Astrocyte (in vitro differentiated cells and primary cell): ENCODE data around the gene CHCHD5. TPM values are rescaled to one million over a fixed set of nuclear protein-coding genes. Genes with fewer than 3 reads are reported as not detected.
A peak's percentile ranks its signal among the peaks of the same experiment; 100 is the strongest.

Experiments
- DNase-seq: peaks from one replicate; pipeline ENCODE4 v3.0.0-alpha.2; 2010; ENCODE audit warnings: low read depth
- FAIRE-seq: peaks from 2 replicates; lab custom pipeline; 2011; peaks lifted over from hg19 to GRCh38; lab: Jason Lieb, UNC
- H2AFZ ChIP-seq: 2 replicates; pipeline ENCODE4 v1.6.0; 2012; ENCODE audit warnings: low read depth, low read length, inconsistent platforms
- H3K27ac ChIP-seq: 2 replicates; pipeline ENCODE4 v1.5.1; 2011; ENCODE audit warnings: low read depth, low read length, inconsistent platforms
- H3K27me3 ChIP-seq: 2 replicates; pipeline ENCODE4 v1.6.0; 2011; ENCODE audit warnings: low read length, inconsistent platforms; ENCODE audit not compliant: insufficient read depth
- H3K36me3 ChIP-seq: 2 replicates; pipeline ENCODE4 v1.5.1; 2011; ENCODE audit warnings: low read length, inconsistent platforms; ENCODE audit not compliant: insufficient read depth
- H3K4me1 ChIP-seq: 2 replicates; pipeline ENCODE4 v1.5.1; 2011; ENCODE audit warnings: low read length, inconsistent platforms; ENCODE audit not compliant: insufficient read depth
- H3K4me2 ChIP-seq: 2 replicates; pipeline ENCODE4 v1.6.0; 2012; ENCODE audit warnings: low read length, inconsistent platforms
- H3K4me3 ChIP-seq: 2 replicates; pipeline ENCODE4 v1.5.1; 2011; ENCODE audit warnings: low read depth, mild to moderate bottlenecking, low read length, inconsistent platforms; ENCODE audit not compliant: insufficient read depth
- H3K79me2 ChIP-seq: 2 replicates; pipeline ENCODE4 v1.6.0; 2012; ENCODE audit warnings: mild to moderate bottlenecking, low read length, inconsistent platforms; ENCODE audit not compliant: insufficient read depth
- H3K9ac ChIP-seq: 2 replicates; pipeline ENCODE4 v1.6.0; 2012; ENCODE audit warnings: mild to moderate bottlenecking, low read length, inconsistent platforms
- H3K9me3 ChIP-seq: 2 replicates; pipeline ENCODE4 v1.5.1; 2012; ENCODE audit warnings: low read depth, mild to moderate bottlenecking, low read length, inconsistent platforms; ENCODE audit not compliant: insufficient read depth
- H4K20me1 ChIP-seq: 2 replicates; pipeline ENCODE4 v1.6.0; 2012; ENCODE audit warnings: low read length, inconsistent platforms; ENCODE audit not compliant: insufficient read depth
- H3K27ac Mint-ChIP-seq: one replicate; pipeline ENCODE4 v1.8.0; 2021; ENCODE audit warnings: mild to moderate bottlenecking, mixed read lengths; ENCODE audit not compliant: unreplicated experiment
- H3K27me3 Mint-ChIP-seq: one replicate; pipeline ENCODE4 v1.8.0; 2021; ENCODE audit warnings: low read depth, mixed read lengths; ENCODE audit not compliant: unreplicated experiment
- H3K36me3 Mint-ChIP-seq: one replicate; pipeline ENCODE4 v1.8.0; 2021; ENCODE audit warnings: low read depth, mixed read lengths; ENCODE audit not compliant: unreplicated experiment
- H3K4me1 Mint-ChIP-seq: one replicate; pipeline ENCODE4 v1.8.0; 2021; ENCODE audit warnings: low read depth, mixed read lengths; ENCODE audit not compliant: unreplicated experiment
- H3K4me3 Mint-ChIP-seq: one replicate; pipeline ENCODE4 v1.8.0; 2021; ENCODE audit warnings: mild to moderate bottlenecking, moderate library complexity, mixed read lengths; ENCODE audit not compliant: unreplicated experiment
- H3K9me3 Mint-ChIP-seq: one replicate; pipeline ENCODE4 v1.8.0; 2021; ENCODE audit warnings: mild to moderate bottlenecking, mixed read lengths; ENCODE audit not compliant: unreplicated experiment
- CTCF ChIP-seq: IDR thresholded peaks from 2 replicates; pipeline ENCODE4 v1.5.1; 2011; ENCODE audit warnings: low read depth, mild to moderate bottlenecking, inconsistent platforms, low read length, moderate library complexity; ENCODE audit not compliant: insufficient read depth
- EZH2 ChIP-seq: IDR thresholded peaks from 2 replicates; pipeline ENCODE4 v1.6.1; 2012; ENCODE audit warnings: mild to moderate bottlenecking, low read length, inconsistent platforms; ENCODE audit not compliant: insufficient read depth
- total RNA-seq: library from RNA; stranded (reverse); gene quantifications from 2 replicates; pipeline ENCODE4 v1.2.1, GENCODE V29; 2021

CHCHD5 gene
- total RNA-seq, 1 donor from 2014 or later = 17.9 TPM

GRCh38 chr2:112572005-112572404 lies 12.4 kb upstream of the CHCHD5 start:
- no peak for TF ChIP-seq CTCF
- no peak for TF ChIP-seq EZH2
- H3K4me2 ChIP-seq = no peak overlapping the region
- no peak overlapping the region for H3K4me3 ChIP-seq
- H3K36me3 ChIP-seq = peaks cover 44% of the 10 kb centered on the region
- FAIRE-seq (no peak), DNase-seq (no peak)
- H4K20me1 ChIP-seq = no peaks in the 10 kb centered on the region
- Mint-ChIP-seq H3K27ac (no peak overlapping the region), H3K4me1 (no peaks in the 10 kb centered on the region), H3K4me3 (no peak overlapping the region), H3K36me3 (peaks cover 16% of the 10 kb centered on the region), H3K9me3 (no peaks in the 10 kb centered on the region), H3K27me3 (no peaks in the 10 kb centered on the region)
- H3K27me3 ChIP-seq = no peaks in the 10 kb centered on the region
- no peaks in the 10 kb centered on the region for H3K79me2 ChIP-seq
- H3K9ac ChIP-seq = no peak overlapping the region
- no peaks in the 10 kb centered on the region for H3K9me3 ChIP-seq
- no peaks in the 10 kb centered on the region for H3K4me1 ChIP-seq
- no peak overlapping the region for H2AFZ ChIP-seq
- H3K27ac ChIP-seq = no peak overlapping the region

- peaks cover 18% of the 10 kb centered on the region for H3K36me3 ChIP-seq
- peaks cover 6% of the 10 kb centered on the region for H3K4me1 ChIP-seq
- H4K20me1 ChIP-seq = no peaks in the 10 kb centered on the region
- H3K4me1 Mint-ChIP-seq = peaks cover 11% of the 10 kb centered on the region
- DNase-seq = peak; percentile 41
- FAIRE-seq = no peak
- H3K27me3 ChIP-seq = no peaks in the 10 kb centered on the region
- peak; percentile 14 for TF ChIP-seq CTCF
- no peak for TF ChIP-seq EZH2
- H3K4me3 Mint-ChIP-seq = no peak overlapping the region
- no peak overlapping the region for H3K4me3 ChIP-seq
- no peak overlapping the region for H3K9ac ChIP-seq
- no peaks in the 10 kb centered on the region for H3K9me3 ChIP-seq
- H3K27ac ChIP-seq = no peak overlapping the region
- H3K36me3 Mint-ChIP-seq = peaks cover 5% of the 10 kb centered on the region
- H3K27me3 Mint-ChIP-seq = no peaks in the 10 kb centered on the region
- no peaks in the 10 kb centered on the region for H3K9me3 Mint-ChIP-seq
- no peak overlapping the region for H3K4me2 ChIP-seq
- H3K79me2 ChIP-seq = no peaks in the 10 kb centered on the region
- H2AFZ ChIP-seq = no peak overlapping the region
- H3K27ac Mint-ChIP-seq = no peak overlapping the region
Measured at GRCh38 chr2:112577756-112578155, 6.7 kb upstream of the CHCHD5 start.

GRCh38 chr2:112579241-112579640 lies 5.2 kb upstream of the CHCHD5 start:
- Histone ChIP-seq H3K36me3 (peaks cover 14% of the 10 kb centered on the region), H3K27me3 (no peaks in the 10 kb centered on the region), H3K27ac (no peak overlapping the region), H3K9ac (no peak overlapping the region), H3K9me3 (no peaks in the 10 kb centered on the region), H3K4me3 (no peak overlapping the region), H4K20me1 (no peaks in the 10 kb centered on the region), H3K4me1 (peaks cover 11% of the 10 kb centered on the region), H2AFZ (no peak overlapping the region), H3K79me2 (no peaks in the 10 kb centered on the region), H3K4me2 (peak overlapping the region; percentile 2)
- Mint-ChIP-seq H3K36me3 (peaks cover 5% of the 10 kb centered on the region), H3K4me3 (no peak overlapping the region), H3K27ac (no peak overlapping the region), H3K27me3 (no peaks in the 10 kb centered on the region), H3K4me1 (peaks cover 13% of the 10 kb centered on the region), H3K9me3 (no peaks in the 10 kb centered on the region)
- DNase-seq (peak; percentile 85), FAIRE-seq (no peak)
- TF ChIP-seq EZH2 (no peak), CTCF (peak; percentile 21)
